ENCODE data around the gene TECTA.
A peak's percentile ranks its signal among the peaks of the same experiment; 100 is the strongest.

TECTA gene

DNA sequence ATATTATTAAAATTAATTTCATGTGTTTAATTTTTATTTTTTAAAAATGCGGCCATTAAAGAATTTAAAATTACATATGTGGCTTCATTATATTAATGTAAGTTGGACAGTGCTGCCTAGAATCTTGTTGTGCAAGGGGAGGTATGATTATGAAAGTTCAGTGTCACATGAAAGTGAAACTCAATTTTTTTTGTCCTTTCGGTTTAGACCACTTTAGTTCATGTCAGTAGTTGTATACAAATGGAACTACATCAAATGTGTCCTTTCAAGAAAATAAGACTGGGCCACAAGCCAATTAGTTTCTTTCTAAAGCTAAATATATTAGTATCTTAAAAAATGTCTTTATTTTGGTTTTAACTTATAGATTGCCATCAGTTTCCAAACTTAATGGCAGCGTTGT is 41.4 kb upstream of the TECTA start:
- no peak overlapping the region for H3K27ac ChIP-seq
- no peak for TF ChIP-seq ZFX (IDR thresholded peaks at IDR 0.05; ENCODE audit: borderline replicate concordance)
- TF ChIP-seq, protein P1, sequence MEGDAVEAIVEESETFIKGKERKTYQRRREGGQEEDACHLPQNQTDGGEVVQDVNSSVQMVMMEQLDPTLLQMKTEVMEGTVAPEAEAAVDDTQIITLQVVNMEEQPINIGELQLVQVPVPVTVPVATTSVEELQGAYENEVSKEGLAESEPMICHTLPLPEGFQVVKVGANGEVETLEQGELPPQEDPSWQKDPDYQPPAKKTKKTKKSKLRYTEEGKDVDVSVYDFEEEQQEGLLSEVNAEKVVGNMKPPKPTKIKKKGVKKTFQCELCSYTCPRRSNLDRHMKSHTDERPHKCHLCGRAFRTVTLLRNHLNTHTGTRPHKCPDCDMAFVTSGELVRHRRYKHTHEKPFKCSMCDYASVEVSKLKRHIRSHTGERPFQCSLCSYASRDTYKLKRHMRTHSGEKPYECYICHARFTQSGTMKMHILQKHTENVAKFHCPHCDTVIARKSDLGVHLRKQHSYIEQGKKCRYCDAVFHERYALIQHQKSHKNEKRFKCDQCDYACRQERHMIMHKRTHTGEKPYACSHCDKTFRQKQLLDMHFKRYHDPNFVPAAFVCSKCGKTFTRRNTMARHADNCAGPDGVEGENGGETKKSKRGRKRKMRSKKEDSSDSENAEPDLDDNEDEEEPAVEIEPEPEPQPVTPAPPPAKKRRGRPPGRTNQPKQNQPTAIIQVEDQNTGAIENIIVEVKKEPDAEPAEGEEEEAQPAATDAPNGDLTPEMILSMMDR (IDR thresholded peaks at IDR 0.05), result no peak

- no peak overlapping the region for H3K27ac ChIP-seq
- TF ChIP-seq, protein P1 (IDR thresholded peaks at IDR 0.05), result peak; percentile 34
- no peak for TF ChIP-seq ZFX (IDR thresholded peaks at IDR 0.05; ENCODE audit: borderline replicate concordance)
Observed at GRCh38 chr11:121063728-121064127, 37.3 kb upstream of the TECTA start.

DNA sequence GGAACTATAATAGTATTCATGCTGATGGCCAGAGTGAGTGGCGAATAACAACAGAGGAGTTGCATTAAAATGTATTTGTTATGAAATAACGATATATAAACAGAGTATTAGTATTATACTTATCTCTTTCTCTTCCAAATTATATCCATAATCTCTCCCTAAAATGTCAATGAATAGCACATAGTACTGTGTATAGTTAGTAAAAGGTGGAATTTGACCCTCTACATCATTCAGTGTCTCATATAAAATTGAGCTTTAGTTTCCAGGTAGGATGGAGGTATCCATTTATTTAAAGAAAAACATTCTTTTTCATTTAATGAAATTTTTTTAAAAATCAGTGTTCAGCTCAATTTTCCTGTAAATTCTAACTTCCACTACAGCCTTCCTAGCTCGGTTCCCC is 34.4 kb upstream of the TECTA start:
- H3K27ac ChIP-seq, result peak overlapping the region; percentile 62
- TF ChIP-seq ZFX (IDR thresholded peaks at IDR 0.05; ENCODE audit: borderline replicate concordance), result no peak
- TF ChIP-seq, protein P1 (IDR thresholded peaks at IDR 0.05), result no peak

DNA sequence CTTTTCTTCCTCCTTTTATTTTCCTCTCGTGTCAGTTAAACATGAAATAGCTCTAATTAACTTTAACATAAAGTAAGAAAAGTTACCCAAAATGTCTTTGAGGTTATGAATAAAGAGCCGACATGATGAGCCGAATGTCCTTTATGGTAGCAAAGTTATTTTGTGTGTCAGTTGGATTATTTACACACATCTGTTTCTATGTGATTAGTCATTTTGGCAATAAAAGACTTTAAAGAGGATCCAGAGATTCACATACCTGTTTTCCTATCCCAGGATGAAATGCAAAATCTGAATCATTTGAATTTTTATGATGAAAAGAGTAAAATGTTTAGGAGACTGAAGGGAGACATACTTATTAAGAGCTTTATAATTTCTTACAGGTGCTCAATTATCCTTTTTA is 34.0 kb upstream of the TECTA start:
- peak overlapping the region; percentile 62 for H3K27ac ChIP-seq
- TF ChIP-seq ZFX (IDR thresholded peaks at IDR 0.05; ENCODE audit: borderline replicate concordance), result no peak
- TF ChIP-seq, protein P1 (IDR thresholded peaks at IDR 0.05), result no peak

DNA sequence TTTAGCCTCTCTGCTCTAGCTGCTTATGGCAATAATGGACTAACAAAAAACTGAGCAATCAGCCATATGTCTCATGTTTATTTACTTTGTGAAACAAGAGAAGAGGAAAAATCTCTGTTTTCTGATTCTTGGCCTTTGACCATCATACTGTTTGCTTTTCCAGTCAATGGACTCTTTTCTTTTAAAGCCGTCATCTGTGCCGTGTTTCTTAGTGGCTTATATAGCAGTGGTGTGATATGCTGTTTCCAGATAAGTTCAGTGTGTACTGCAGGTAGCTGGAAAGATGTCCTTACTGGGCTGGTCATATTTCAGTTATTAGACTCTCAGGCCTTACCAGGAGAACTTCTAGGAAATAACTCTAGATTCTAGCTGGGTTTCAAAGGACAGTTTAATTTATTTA is 33.6 kb upstream of the TECTA start:
- TF ChIP-seq, protein P1 (IDR thresholded peaks at IDR 0.05), result no peak
- TF ChIP-seq ZFX (IDR thresholded peaks at IDR 0.05; ENCODE audit: borderline replicate concordance), result no peak
- peak overlapping the region; percentile 62 for H3K27ac ChIP-seq

DNA sequence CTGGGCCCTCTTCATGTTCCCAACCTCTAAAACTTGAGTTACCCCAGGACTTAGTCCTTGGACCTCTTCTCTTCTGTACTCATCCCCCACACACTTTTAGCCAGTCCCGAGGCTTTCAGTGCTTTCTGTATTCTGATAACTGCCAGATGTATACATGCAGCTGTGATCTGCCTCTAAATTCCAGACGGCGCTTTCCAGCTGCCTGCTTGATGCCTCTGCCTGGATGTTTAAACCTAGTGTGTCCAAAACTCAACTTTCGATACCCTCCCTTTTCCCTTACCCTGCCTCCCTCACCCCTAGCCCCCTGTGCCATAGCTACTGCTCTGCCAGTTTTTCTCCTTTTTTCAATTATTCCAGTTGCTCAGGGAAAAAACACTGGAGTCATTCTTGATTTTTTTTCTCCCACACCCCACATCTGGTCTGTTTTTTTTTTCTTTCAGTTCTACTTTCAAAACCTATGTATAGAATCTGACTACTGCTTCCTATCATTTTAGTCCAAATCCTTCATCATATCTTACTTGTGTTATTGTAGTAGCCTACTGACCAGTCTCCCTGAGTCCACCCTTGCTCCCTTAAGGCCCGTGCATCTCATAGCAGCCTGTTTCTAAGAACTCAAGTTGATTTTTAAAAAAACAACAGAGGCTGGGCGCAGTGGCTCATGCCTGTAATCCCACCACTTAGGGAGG is 32.9 kb upstream of the TECTA start:
- peak overlapping the region; percentile 62 for H3K27ac ChIP-seq
- TF ChIP-seq, protein P1 (IDR thresholded peaks at IDR 0.05), result no peak
- TF ChIP-seq ZFX (IDR thresholded peaks at IDR 0.05; ENCODE audit: borderline replicate concordance), result no peak

DNA sequence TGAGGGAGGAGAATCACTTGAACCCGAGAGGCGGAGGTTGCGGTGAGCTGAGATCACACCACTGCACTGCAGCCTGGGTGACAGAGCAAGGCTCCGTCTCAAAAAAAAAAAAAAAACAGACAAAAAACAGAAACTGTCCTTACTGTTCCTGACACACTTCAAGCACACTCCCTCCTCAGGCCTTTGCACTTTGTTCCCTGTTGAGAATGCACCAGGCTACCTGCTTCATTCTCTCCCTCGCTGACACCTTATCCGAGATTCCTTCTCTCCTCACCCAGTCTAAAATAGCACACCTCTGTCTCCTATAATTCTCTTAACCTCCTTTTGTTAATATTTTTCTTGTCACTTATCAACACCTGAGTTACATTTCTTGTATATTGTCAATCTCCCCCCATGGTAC is 32.3 kb upstream of the TECTA start:
- H3K27ac ChIP-seq, result no peak overlapping the region
- no peak for TF ChIP-seq ZFX (IDR thresholded peaks at IDR 0.05; ENCODE audit: borderline replicate concordance)
- TF ChIP-seq, protein P1 (IDR thresholded peaks at IDR 0.05), result no peak

Measured in 22Rv1 (cell line).